NCI-H1694 treated with DMSO at 0.1 percent for 48 hours (cell line): ENCODE measurements around the gene RPRD2.
"Not testable (repeated sequence)": the region's sequence is repeated elsewhere in the genome, so short reads cannot be mapped to it uniquely, and the experiment has no call there.

Experiments used
- DNase-seq: peaks from one replicate; lab custom pipeline; 2025; lab: John Stamatoyannopoulos, UW

Gene RPRD2

DNA sequence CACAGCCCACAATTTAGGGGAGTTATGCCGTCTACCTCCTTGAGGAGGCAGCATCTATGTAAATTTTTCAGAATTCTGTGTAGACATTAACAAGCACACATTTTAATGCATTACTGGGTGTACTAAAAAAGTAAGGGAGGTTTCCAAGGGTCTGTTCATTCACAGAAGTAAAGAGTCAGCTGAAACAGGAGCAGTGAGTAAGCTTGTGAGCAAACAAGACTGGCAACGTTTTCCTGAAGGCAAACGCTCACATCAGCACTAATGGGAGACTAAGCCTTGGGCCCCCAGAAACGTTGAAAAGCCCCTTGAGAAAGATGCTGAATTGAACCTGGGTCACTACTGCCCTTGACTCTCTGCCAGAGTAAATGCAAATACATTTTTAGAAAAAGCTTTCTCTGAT is 25.7 kb downstream of the RPRD2 start:
- no peak for DNase-seq

DNA sequence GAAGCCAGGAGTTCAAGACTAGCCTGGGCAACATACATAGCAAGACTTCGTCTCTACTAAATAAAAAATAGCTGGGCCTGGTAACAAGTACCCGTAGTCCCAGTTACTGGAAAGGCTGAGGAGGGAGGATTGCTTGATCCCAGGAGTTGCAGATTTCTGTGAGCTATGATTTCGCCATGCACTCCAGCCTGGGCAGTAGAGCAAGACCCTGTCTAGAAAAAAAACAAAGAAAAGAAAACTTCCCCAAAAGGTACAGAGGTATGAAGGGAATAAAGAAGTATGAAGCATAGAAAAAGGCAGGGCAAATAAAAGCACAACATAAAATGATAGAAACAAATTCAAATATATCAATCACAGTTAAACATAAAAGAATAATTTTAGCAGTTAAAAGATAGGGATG is 28.7 kb downstream of the RPRD2 start:
- no peak for DNase-seq

DNA sequence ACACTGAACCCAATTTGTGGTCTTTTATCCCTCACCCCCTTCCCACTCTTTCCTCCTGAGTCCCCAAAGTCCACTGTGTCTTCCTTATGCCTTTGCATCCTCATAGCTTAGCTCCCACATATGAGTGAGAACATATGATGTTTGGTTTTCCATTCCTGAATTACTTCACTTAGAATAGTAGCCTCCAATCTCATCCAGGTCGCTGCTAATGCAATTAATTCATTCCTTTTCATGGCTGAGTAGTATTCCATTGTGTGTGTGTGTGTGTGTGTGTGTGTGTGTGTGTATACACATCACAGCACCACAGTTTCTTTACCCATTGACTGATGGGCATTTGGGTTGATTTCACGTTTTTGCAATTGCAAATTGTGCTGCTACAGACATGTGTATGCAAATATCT is 31.2 kb downstream of the RPRD2 start:
- not testable (repeated sequence) for DNase-seq

DNA sequence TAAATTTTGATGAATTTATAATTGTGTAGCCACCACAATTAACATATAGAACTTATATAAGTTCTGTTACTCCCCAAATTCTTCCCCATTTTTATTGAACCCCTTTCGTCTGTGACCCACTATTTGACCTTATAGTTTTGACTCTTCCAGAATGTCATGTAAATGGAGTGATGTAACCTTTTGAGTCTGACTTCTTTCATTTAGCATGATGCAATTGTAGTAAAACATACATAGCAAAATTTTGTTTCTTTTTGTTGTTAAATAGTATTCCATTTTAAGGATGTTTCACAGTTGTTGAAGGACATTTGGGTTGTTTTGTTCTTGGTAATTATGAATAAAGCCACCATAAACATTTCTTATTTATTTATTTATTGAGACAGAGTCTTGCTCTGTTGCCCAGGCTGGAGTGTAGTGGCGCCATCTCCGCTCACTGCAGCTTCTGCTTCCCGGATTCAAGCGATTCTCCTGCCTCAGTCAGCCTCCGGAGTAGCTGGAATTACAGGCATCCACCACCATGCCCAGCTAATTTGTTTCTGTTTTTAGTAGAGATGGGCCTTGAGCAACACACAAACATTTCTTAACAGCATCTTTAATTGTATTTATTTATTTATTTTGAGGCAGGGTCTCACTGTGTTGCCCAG is 33.6 kb downstream of the RPRD2 start:
- no peak for DNase-seq

DNA sequence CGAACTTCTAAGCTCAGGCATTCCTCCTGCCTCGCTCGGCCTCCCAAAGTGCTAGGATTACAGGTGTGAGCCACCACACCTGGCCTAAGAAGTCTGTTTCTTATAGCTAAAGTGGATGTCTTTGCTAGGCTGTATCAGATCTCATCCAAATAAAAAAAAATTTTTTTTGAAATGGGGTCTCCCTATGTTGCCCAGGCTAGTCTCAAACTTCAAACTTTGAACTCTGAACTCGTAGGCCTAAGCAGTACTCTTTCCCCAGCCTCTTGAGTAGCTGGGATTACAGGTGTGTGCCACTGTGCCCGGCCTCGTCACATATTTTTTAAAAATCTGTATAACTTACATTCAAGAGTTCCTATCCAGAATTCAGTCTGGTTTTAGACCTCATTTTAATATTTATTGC is 40.5 kb downstream of the RPRD2 start:
- DNase-seq, result no peak

DNA sequence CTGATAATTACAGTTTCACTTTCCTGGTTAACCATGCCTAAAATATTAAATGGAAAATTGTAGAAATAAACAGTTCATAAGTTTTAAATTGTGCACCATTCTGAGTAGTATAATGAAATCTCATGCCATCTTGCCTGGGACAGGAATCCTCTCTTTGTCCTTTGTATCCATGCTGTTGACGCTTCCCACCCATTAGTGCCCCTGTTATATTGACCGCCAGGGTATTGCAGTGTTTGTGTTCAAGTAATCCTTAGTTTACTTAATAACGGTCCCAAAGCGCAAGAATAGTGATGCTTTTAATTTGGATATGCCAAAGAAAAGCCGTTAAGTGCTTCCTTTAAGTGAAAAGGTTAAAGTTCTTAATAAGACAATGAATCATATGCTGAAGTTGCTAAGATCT is 41.7 kb downstream of the RPRD2 start:
- DNase-seq, result no peak

DNA sequence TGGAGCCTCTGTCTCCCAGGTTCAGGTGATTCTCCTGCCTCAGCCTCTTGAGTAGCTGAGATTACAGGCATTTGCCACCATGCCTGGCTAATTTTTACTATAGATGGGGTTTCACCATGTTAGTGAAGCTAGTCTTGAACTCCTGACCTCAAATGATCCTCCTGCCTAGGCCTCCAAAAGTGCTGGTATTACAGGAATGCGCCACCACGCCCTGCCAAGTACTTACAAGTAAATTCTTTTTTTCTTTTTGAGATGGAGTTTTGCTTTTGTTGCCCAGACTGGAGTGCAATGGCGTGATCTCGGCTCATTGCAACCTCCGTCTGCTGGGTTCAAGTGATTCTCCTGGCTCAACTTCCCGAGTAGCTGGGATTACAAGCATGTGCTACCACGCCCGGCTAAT is 42.5 kb downstream of the RPRD2 start:
- no peak for DNase-seq

DNA sequence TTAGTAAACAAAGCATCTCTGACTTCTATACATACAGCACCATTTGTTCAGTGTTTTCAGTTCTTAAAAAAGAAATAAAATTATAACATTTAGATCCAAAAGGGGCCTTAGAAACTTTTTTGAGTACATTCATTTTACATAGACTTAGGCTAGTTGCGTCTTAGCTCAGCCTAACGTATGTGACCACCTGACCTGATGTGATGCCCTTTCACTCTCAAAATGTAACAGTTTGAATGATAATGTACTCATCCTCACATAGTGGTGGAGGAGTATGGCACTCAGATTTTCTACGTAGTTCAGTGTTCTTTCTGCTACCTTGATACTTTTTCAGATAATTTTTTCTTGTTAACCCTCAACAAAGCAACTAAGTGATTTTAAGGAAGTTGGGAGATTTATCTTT is 43.4 kb downstream of the RPRD2 start:
- no peak for DNase-seq

DNA sequence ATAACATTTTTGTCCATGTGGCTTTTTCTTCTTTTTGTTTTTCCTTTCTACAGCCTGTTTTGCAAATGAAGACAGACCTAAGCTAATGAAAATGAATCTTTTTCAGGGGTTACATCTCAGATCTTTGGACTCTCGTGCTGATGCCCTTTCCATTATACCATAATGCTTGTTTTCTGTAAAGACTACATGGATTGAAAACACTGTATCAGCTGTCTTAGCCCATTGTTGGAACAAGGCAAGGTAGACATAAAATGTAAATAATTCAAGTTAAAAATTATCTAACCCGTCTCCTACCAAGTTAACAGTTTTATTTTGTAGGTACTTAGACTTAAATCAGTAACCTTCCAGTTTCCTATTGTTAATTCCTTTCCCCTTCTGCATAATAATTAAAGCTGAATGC is 44.9 kb downstream of the RPRD2 start:
- no peak for DNase-seq

DNA sequence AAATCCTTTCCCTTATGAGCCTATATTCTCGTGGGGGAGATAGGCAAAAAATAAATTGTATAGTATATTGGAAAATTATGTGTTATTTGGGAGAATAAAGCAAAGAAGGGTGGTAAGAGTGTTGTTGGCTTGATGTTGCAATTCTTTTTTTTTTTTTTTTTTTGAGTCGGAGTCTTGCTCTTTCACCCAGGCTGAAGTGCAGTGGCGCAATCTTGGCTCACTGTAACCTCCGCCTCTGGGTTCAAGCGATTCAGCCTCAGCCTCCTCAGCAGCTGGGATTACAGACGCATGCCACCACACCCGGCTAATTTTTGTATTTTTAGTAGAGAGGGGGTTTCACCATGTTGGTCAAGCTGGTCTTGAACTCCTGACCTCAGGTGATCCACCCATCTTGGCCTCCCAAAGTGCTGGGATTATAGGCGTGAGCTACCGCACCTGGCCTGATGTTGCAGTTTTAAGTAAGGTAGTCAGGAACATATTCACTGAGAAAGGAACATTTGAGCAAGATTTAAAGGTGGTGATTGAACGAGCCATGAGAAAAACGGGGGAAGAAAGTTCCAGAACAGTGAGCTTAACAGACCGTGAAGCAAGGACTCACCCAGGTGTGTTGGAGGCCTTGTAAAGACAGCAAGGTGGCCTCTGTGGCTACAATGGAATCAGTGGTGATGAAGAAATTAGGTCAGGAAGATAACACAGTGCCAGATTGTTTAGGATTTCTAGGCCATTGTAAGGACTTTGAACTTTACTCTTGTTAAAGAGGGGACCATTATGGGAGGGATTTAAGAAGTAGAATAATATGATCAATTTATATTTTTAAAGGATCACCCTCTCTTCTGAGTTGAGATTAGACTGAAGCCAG is 45.8 kb downstream of the RPRD2 start:
- no peak for DNase-seq

DNA sequence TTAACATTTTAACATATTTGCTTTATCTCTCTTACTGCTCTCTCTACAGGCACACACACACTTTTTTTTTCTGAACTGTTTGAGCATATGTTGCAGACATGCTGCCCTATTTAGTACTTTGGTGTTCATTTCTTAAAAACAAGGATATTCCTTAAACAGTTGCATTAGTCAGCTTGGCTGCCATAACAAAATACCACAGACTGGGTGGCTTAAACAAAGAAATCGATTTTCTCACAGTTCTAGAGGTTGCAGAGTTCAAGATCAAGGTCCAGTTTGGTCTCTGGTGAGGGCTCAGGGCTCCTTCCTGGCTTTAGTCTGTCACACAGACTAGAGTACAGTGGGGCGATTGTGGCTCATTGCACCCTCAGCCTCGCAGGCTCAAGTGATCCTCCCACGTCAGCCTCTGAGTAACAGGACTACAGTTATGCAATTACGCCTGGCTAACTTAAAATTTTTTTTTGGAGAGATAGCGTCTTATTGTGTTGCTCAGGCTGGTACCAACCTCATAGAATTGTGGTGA is 46.7 kb downstream of the RPRD2 start:
- DNase-seq, result no peak

DNA sequence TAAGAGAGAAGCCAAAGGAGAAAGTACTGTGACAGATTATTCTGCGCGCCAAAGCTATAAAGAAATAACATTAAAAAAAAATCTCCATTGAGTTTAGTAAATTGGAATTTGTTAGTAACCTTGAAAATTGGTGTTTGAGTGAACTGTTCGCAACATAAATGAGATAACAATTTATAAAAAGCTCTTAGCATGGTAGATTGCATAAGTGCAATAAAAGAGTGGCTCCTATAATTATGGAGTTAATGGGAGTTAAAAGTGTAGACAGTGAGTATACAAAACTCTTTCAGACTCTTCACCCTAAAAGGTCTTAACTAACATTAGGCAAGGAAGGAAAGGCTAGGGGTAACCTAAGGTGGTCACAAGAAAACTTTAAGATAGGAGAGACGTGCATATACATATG is 50.6 kb downstream of the RPRD2 start:
- no peak for DNase-seq

DNA sequence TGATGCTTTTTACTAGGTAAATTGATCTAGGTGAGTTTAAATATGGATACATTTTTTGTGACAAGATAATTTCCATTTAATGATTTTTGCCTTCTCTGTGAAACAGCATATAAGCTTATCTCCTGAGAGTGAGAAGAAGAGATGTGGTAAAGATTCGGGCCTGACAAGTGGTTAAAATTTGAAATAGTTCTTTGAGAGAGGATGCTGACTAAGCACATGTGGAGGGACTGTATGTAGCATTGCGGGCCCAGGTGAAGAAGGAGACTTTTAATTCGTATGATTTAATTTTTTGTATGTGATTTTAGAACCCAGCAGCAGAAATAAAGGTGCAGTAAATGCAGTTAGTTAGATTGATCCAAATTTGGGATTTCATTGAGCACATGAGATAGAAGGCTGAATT is 51.9 kb downstream of the RPRD2 start:
- no peak for DNase-seq

DNA sequence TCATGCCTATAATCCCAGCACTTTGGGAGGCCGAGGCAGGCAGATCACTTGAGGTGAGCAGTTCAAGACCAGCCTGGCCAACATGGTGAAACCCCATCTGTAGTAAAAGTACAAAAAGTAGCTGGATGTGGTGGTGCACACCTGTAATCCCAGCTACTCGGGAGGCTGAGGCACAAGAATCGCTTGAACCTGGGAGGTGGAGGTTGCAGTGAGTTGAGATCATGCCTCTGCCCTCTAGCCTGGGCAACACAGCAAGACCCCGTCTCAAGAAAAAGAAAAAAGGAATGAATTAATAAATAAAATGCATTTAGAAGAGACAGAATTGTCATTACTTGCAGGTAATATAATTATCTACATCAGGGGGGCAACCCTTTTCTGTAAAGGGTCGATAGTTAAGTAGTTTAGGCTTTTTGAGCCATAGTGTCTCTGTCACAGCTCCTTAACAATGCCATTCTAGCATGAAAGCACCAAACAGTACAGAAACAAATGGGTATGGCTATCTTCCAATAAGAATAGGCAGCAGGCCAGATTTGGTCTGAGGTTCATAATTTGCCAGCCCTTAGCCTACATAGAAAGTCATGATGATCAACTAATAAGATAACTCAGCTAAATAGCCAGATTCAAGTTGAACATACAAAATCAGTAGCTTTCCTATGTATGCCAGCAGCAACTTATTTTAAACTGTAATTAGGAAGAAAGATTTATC is 56.8 kb downstream of the RPRD2 start:
- DNase-seq, result no peak

DNA sequence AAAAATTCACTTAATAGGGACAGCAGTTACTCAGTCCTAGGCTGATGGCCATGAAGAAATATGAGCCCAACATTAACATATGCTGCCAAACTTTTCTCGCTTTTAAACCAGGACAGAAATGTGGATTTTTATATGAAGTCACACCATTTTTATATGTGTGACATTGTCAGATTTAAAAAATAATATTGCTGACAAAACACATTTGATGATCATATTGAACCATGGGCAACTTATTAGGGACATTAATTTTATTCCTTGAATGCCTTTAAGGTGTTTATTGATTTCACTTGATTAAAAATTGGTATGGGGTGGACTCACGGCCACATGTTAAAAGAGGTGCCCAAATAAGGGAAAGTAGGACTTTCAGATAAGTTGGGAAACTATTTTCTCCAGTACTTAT is 58.6 kb downstream of the RPRD2 start:
- DNase-seq, result no peak

DNA sequence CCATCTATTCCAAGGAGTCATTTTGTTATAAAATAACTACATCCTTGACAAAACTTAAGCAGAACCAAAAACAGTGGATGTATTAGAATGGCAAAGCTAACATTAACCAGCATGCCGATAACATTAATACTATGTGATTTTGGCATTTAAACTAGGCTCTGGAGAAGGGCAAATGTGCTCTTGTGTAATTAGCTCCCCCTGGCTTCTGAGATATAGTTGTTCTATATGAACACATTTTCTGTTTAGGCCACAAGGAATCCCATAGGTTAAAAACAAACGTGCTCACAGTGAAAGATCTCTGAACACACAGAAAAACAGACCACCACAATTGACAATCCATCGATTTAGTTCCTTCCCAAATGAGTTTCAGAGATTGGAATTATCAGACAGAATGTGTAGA is 65.9 kb downstream of the RPRD2 start:
- peak; percentile 27 for DNase-seq

DNA sequence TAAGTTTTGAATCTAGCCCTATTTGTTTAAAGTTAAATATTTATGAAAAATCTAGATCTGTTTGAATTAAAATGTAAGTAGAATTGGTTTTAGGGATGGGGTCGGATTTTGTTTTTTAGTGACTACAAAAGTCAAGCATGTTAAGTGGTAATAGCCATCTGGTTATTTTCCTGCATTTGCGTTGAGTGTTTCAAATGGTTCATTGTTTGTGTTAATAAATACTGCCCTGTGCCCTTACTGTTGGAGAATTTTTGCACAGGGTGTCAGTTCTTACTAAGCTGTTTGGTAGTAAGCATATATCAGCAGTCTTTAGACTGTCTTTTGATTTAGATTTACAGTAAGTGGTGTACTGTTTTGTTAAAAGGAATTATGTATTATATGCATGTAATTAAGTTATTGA is 77.2 kb downstream of the RPRD2 start:
- DNase-seq, result no peak

DNA sequence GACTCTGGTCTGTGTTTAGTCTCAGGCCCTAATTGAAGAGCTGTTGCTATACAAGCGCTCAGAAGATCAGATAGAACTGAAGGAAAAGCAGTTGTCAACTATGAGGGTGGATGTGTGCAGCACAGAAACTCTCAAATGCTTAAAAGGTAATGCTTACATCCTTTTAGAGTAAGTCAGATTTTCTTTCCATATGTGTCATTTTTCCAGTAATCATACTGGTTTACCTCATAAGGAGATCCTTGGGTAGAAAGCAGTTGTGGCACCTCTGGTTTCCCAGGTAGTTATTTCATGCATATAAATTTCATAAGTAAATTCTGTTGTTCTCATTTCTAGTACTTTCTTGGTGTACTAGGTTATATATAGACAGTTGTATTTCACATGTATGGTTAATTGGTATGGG is 80.3 kb downstream of the RPRD2 start:
- no peak for DNase-seq

DNA sequence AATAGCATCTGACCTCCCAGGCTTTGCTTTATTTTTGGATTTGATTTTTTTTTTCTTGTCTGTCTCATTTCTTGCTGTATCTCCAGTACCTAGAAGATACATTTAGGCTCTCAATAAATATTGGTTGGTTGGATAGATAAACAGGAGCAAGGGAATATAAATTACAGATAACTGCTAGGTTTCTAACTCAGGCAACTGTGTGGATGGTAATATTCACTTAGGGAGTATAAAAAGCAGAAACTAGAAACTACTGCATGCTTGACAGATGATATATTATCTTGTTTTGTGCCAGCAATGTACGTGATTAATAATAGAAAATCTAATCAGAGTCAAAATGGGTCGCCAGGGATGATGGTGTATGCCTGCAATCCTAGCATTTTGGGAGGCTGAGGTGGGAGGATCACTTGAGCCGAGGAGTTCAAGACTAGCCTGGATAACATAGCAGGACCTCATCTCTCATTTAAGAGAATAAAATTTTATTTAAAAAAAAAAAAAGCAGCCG is 92.2 kb downstream of the RPRD2 start:
- DNase-seq, result no peak

DNA sequence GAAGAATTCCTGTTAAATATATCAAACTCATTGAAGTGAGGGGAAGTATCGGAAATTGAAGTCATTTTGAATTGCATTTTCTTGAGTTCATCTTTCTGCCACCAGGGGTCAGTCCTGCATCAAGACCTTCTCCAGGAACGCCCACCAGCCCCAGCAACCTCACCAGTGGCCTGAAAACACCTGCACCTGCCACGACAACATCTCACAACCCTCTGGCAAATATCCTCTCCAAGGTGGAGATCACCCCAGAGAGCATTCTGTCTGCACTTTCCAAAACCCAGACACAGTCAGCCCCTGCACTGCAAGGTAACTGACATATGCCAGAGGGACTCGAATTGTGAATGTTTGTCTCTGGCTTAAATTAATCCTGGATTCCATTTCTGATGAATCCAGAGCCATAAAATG is 100.5 kb downstream of the RPRD2 start:
- DNase-seq, result peak; percentile 46

DNA sequence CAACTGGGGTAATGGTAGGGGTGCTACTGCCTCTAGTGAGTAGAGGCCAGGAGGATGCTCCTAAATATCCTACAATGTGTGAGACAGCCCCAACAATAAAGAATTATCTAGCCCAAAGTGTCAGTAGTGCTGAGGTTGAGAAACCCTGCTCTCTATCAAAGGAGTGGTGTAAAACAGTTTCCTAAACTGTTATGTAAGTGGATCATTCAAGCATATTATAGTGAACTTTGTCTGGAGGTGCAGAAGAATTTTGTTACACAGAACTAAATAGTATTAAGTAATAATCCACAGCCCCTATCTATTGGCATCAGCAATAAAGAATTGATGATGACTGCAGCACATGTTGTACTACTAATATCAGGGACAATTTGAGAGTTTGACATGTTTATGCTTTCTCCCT is 103.0 kb downstream of the RPRD2 start:
- DNase-seq, result no peak

DNA sequence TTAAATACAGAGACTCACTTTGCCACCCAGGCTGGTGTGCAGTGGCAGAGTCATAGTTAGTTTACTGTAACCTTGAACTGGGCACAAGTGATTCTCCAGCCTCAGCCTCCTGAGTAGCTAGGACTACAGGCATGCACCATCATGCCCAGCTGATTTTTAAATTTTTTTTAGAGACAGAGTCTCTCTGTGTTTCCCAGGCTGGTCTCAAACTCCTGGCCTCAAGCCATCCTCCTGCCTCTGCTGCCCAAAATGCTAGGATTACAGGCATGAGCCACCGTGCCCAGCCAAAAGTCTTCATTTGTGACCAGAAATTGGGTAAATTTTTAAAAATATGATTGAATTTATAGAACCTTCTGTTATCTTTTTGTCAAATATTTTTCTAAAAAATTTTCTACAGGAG is 105.3 kb downstream of the RPRD2 start:
- no peak for DNase-seq
